ENCODE data around the gene SLC19A1. TPM values are rescaled to one million over a fixed set of nuclear protein-coding genes. Genes with fewer than 3 reads are reported as not detected.
A peak's percentile ranks its signal among the peaks of the same experiment; 100 is the strongest.
"Not testable (repeated sequence)": the region's sequence is repeated elsewhere in the genome, so short reads cannot be mapped to it uniquely, and the experiment has no call there.

Gene SLC19A1
- total and polyA plus RNA-seq, 3 experiments from 2014 or later, result 7.0 to 66.8 (median 55.7) TPM

DNA sequence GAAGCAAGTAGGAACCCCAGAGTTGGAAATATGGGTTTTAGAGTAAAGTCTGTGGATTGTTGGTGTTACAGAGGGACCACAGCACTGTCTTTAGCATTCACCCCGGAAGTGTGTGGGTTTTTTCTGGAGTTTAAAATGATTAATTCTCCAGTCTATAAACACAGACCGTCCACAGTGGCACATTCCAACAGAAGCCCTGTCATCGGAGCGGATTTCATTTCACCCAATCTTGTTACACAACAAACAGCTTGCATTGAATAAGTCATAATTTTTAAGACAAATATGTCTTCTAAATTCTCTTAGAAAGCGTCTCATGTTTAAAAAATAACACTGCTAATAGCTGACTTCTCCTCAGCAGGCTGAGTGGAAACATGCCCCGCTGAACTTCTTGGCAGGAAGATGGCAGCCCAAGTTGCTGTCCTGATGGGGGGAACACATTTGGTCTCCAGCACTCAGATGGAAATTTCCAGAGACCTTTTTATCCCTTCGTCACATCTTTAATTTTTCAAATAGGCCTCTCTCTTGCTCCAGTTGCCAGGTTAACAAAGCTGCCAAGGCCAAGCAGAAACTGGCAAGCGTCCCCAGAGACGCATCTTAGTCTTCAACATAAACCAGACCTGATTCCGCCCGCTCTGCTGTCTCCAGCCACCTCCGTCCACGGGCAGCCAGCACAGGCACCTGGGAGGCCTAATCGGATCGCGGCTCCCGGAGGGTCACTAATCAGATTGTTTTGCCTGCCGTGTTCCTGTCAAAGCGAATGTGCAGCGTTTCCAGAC lies 28.8 kb upstream of the SLC19A1 start:
- no peak for DNase-seq
- no peak overlapping the region for H3K27ac ChIP-seq (ENCODE audit: low read depth, low read length)
- Mint-ChIP-seq H3K27ac (no peak overlapping the region), H3K4me3 (no peak overlapping the region), H3K27me3 (no peaks in the 10 kb centered on the region), H3K36me3 (no peaks in the 10 kb centered on the region), H3K4me1 (peaks cover 0 to 5% (median 3%) of the 10 kb centered on the region in 3 donors), H3K9me3 (no peaks in the 10 kb centered on the region)
- H3K4me1 ChIP-seq (ENCODE audit: insufficient read depth, low read length), result no peaks in the 10 kb centered on the region
- ChIA-PET CTCF (no interaction called here), POLR2A (no interaction called here)
- no peaks in the 10 kb centered on the region for H3K9me3 ChIP-seq (ENCODE audit: low read length)
- H3K4me3 ChIP-seq (ENCODE audit: low read length), result no peak overlapping the region
- H3K36me3 ChIP-seq (ENCODE audit: insufficient read depth, low read length), result no peaks in the 10 kb centered on the region
- H3K27me3 ChIP-seq (ENCODE audit: insufficient read depth, low read length, poor library complexity, severe bottlenecking), result no peaks in the 10 kb centered on the region

DNA sequence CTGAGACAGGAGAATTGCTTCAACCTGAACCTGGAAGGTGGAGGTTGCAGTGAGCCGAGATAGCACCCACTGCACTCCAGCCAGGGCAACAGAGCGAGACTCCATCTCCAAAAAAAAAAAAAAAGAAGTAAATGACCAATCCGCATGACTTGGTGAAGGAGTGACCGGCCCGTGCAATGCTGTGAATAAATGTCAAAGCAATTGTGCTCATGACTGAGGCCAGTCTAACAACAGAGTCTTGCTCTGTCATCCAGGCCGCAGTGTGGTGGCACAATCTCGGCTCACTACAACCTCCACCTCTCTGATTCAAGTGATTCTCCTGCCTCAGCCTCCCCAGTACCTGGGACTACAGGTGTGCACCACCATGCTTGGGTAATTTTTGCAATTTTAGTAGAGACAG lies 27.8 kb upstream of the SLC19A1 start:
- no peaks in the 10 kb centered on the region for H3K36me3 ChIP-seq (ENCODE audit: insufficient read depth, low read length)
- H3K27ac Mint-ChIP-seq, result no peak overlapping the region
- no peak overlapping the region for H3K27ac ChIP-seq (ENCODE audit: low read depth, low read length)
- ChIA-PET POLR2A (no interaction called here), CTCF (no interaction called here)
- H3K4me3 ChIP-seq (ENCODE audit: low read length), result no peak overlapping the region
- DNase-seq, result no peak
- H3K27me3 ChIP-seq (ENCODE audit: insufficient read depth, low read length, poor library complexity, severe bottlenecking), result no peaks in the 10 kb centered on the region
- no peaks in the 10 kb centered on the region for H3K36me3 Mint-ChIP-seq
- no peaks in the 10 kb centered on the region for H3K4me1 ChIP-seq (ENCODE audit: insufficient read depth, low read length)
- no peaks in the 10 kb centered on the region for H3K9me3 ChIP-seq (ENCODE audit: low read length)
- peaks cover 0 to 5% (median 3%) of the 10 kb centered on the region in 3 donors for H3K4me1 Mint-ChIP-seq
- no peaks in the 10 kb centered on the region for H3K9me3 Mint-ChIP-seq
- no peak overlapping the region for H3K4me3 Mint-ChIP-seq
- H3K27me3 Mint-ChIP-seq, result no peaks in the 10 kb centered on the region

DNA sequence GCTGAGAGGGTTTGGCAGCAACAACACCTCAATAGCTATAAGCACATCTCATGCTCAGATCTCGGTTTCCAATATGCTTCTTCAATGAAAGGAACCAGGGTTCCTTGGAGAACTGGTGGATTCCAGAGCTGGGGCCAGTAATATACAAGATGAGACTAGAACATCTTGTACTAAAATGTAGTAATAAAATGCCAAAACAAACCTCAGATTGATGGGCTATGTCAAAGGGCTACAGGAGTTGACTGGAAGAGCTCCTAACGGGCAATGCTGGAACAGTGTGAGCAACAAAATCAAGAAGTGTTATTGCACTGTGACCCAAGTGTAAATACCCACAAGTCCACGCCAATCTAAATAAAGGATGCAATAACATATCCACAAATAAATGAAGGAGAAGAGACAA lies 26.1 kb upstream of the SLC19A1 start:
- Mint-ChIP-seq H3K36me3 (no peaks in the 10 kb centered on the region), H3K4me3 (no peak overlapping the region), H3K27ac (no peak overlapping the region), H3K9me3 (peaks cover 0 to 4% (median under 1%) of the 10 kb centered on the region in 5 donors), H3K27me3 (peaks cover 0 to 8% of the 10 kb centered on the region in 2 donors), H3K4me1 (peaks cover 0 to under 1% (median 0%) of the 10 kb centered on the region in 3 donors)
- Histone ChIP-seq H3K9me3 (ENCODE audit: low read length) (no peaks in the 10 kb centered on the region), H3K4me1 (ENCODE audit: insufficient read depth, low read length) (no peaks in the 10 kb centered on the region), H3K4me3 (ENCODE audit: low read length) (no peak overlapping the region), H3K27ac (ENCODE audit: low read depth, low read length) (no peak overlapping the region), H3K27me3 (ENCODE audit: insufficient read depth, low read length, poor library complexity, severe bottlenecking) (no peaks in the 10 kb centered on the region), H3K36me3 (ENCODE audit: insufficient read depth, low read length) (no peaks in the 10 kb centered on the region)
- POLR2A ChIA-PET, result no interaction called here
- no peak for DNase-seq
- CTCF ChIA-PET, result interaction anchor here (1.4 to 1.6 kb wide), 2 partner anchors 12 to 28 kb away, joined by 3 to 6 read pairs; no protein-coding TSS in a partner anchor

DNA sequence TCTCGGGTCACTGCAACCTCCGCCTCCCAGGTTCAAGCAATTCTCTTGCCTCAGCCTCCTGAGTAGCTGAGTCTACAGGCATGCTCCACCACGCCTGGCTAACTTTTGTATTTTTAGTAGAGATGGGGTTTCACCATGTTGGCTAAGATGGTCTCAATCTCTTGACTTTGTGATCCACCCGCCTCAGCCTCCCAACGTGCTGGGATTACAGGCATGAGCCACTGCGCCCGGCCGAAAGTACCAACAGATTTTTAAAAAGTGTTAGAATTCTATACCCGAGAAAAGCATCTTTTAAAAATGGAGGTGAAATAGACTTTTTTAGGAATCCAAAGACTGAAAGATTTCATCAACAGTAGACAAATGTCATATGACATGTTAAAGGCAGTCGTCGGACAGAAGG lies 21.9 kb upstream of the SLC19A1 start:
- DNase-seq; H3K4me3 ChIP-seq (ENCODE audit: low read length); H3K27me3 ChIP-seq (ENCODE audit: insufficient read depth, low read length, poor library complexity, severe bottlenecking); H3K36me3 ChIP-seq (ENCODE audit: insufficient read depth, low read length); H3K27ac Mint-ChIP-seq; H3K9me3 Mint-ChIP-seq; H3K4me1 Mint-ChIP-seq; H3K4me3 Mint-ChIP-seq; H3K36me3 Mint-ChIP-seq; POLR2A ChIA-PET; H3K4me1 ChIP-seq (ENCODE audit: insufficient read depth, low read length); H3K9me3 ChIP-seq (ENCODE audit: low read length); H3K27ac ChIP-seq (ENCODE audit: low read depth, low read length): not testable (repeated sequence)
- peaks cover 4 to 24% of the 10 kb centered on the region in 2 donors for H3K27me3 Mint-ChIP-seq
- CTCF ChIA-PET, result interaction anchor here (1.5 kb wide), 1 partner anchor 9 kb away, joined by 3 read pairs; no protein-coding TSS in a partner anchor

DNA sequence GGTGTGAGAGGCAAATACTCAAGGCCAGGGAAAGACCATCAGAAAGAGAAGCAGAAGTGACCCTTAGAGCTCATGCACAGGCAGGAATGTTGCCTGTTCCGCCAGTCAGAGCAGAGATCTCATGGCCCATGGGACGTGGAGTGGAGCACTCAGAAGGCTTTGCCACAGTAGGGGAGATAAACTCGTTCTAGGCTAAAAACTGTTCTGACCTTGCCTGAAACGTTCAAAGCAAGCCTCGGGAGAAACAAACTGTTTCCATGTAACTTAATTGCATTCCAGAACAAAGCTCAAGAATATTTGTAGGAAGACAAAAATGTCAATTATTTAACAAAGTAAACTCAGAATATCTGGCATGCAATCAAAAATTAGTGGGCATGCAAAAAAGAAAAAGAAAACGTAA lies 20.7 kb upstream of the SLC19A1 start:
- Mint-ChIP-seq H3K4me3 (no peak overlapping the region), H3K27me3 (peaks cover 4 to 24% of the 10 kb centered on the region in 2 donors), H3K27ac (no peak overlapping the region), H3K36me3 (no peaks in the 10 kb centered on the region), H3K9me3 (peaks cover 0 to 7% (median 6%) of the 10 kb centered on the region in 5 donors), H3K4me1 (no peaks in the 10 kb centered on the region)
- no peaks in the 10 kb centered on the region for H3K9me3 ChIP-seq (ENCODE audit: low read length)
- no peak overlapping the region for H3K27ac ChIP-seq (ENCODE audit: low read depth, low read length)
- no peaks in the 10 kb centered on the region for H3K4me1 ChIP-seq (ENCODE audit: insufficient read depth, low read length)
- ChIA-PET CTCF (interaction anchor here (0.9 to 1.5 kb wide), 2 partner anchors 10 to 35 kb away, joined by 3 read pairs; no protein-coding TSS in a partner anchor), POLR2A (no interaction called here)
- no peak for DNase-seq
- no peaks in the 10 kb centered on the region for H3K36me3 ChIP-seq (ENCODE audit: insufficient read depth, low read length)
- no peaks in the 10 kb centered on the region for H3K27me3 ChIP-seq (ENCODE audit: insufficient read depth, low read length, poor library complexity, severe bottlenecking)
- no peak overlapping the region for H3K4me3 ChIP-seq (ENCODE audit: low read length)

DNA sequence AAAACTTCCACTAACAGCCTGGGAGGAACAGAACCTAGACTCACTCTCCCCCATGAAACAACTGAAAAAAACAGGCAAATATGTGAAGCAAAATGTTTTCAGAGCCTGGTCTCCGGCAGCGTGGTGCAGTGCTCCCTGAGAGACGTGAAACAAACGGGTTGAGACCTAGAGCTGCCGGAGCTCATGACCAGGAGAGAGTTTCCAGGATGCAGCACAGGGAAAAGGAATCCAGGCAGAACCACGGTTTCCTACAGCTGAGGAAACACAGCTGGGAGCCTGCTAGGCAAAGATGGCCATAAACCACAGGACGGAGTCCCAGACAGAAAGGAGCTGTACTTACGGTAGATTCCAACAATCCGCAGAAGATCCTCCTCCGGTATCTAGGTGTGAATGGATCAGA lies 20.2 kb upstream of the SLC19A1 start:
- no peaks in the 10 kb centered on the region for H3K27me3 ChIP-seq (ENCODE audit: insufficient read depth, low read length, poor library complexity, severe bottlenecking)
- ChIA-PET POLR2A (no interaction called here), CTCF (interaction anchor here (0.9 to 1.5 kb wide), 3 partner anchors 11 to 35 kb away, joined by 3 read pairs; no protein-coding TSS in a partner anchor)
- peaks cover 4 to 24% of the 10 kb centered on the region in 2 donors for H3K27me3 Mint-ChIP-seq
- DNase-seq, result no peak
- H3K4me1 Mint-ChIP-seq, result no peaks in the 10 kb centered on the region
- H3K36me3 Mint-ChIP-seq, result no peaks in the 10 kb centered on the region
- peaks cover 0 to 7% (median 6%) of the 10 kb centered on the region in 5 donors for H3K9me3 Mint-ChIP-seq
- no peak overlapping the region for H3K4me3 ChIP-seq (ENCODE audit: low read length)
- H3K27ac ChIP-seq (ENCODE audit: low read depth, low read length), result no peak overlapping the region
- no peak overlapping the region for H3K27ac Mint-ChIP-seq
- H3K36me3 ChIP-seq (ENCODE audit: insufficient read depth, low read length), result no peaks in the 10 kb centered on the region
- H3K9me3 ChIP-seq (ENCODE audit: low read length), result no peaks in the 10 kb centered on the region
- no peak overlapping the region for H3K4me3 Mint-ChIP-seq
- H3K4me1 ChIP-seq (ENCODE audit: insufficient read depth, low read length), result no peaks in the 10 kb centered on the region

DNA sequence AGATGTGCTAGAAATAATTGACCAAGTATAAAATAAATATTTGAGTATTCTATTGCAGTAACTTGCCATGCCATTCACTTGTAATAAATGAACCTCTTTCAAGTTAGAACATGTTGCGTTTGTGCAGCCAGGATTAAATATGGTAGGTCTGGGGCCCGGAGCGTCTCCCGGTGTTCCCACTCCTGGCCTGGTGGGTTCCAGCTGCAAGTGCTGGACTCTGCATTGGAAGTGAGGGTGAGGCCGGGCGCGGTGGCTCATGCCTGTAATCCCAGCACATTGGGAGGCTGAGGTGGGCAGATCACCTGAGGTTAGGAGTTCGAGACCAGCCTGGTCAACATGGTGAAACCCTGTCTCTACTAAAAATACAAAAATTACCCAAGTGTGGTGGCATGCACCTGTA lies 19.0 kb upstream of the SLC19A1 start:
- POLR2A ChIA-PET; H3K36me3 ChIP-seq (ENCODE audit: insufficient read depth, low read length); H3K4me3 Mint-ChIP-seq; H3K27ac ChIP-seq (ENCODE audit: low read depth, low read length); H3K36me3 Mint-ChIP-seq; H3K27me3 ChIP-seq (ENCODE audit: insufficient read depth, low read length, poor library complexity, severe bottlenecking); H3K9me3 Mint-ChIP-seq; H3K27ac Mint-ChIP-seq; H3K4me3 ChIP-seq (ENCODE audit: low read length); H3K4me1 ChIP-seq (ENCODE audit: insufficient read depth, low read length); CTCF ChIA-PET; H3K9me3 ChIP-seq (ENCODE audit: low read length); H3K4me1 Mint-ChIP-seq: not testable (repeated sequence)
- DNase-seq, result peak in 1 of 5 donors; percentile 38
- peaks cover 4 to 24% of the 10 kb centered on the region in 2 donors for H3K27me3 Mint-ChIP-seq

DNA sequence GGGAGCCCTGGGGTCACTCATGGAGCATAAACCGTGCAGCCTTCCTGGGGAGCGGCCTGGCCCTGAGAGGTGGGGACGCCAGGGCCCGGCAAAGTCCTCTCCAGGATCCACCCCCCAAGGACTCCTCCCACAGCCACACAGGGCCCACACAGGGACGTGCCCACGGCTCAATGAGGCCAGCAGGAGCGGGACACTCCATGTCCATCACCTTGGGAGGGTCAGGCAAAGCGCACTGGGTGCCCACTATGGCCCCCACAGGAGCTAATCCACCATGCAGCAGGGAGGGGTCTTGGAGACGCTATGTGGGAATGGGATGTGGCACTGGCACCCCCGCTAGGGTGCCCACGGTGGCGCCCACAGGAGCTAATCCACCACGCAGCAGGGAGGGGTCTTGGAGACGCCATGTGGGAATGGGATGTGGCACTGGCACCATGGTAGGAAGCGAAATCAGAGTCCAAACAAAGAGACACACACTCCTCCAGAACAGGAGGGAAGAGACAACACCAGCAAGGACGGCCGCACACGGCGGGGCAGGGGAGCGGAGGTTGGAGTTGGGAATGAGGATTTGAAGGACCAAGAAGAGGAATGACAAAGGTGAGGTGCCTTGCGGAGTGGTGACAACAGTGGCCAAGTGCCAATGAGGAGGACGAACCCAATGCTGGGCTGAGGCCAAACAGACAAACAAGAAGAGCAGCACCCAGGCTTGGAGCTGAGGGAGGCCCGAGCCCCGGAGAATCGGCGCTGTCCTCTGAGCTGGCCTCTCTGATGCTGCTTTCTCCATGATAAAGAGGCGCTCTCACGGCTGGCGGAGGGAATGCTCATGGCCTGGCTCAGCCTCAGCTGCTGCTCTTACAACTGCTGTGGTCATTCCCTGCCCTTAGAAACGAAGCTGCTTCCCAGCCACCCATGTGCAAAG lies 18.1 kb upstream of the SLC19A1 start:
- Histone ChIP-seq H3K9me3 (ENCODE audit: low read length) (no peaks in the 10 kb centered on the region), H3K27me3 (ENCODE audit: insufficient read depth, low read length, poor library complexity, severe bottlenecking) (no peaks in the 10 kb centered on the region), H3K36me3 (ENCODE audit: insufficient read depth, low read length) (no peaks in the 10 kb centered on the region), H3K27ac (ENCODE audit: low read depth, low read length) (no peak overlapping the region), H3K4me1 (ENCODE audit: insufficient read depth, low read length) (peaks cover 5% of the 10 kb centered on the region), H3K4me3 (ENCODE audit: low read length) (no peak overlapping the region)
- peaks cover 4 to 24% of the 10 kb centered on the region in 2 donors for H3K27me3 Mint-ChIP-seq
- H3K4me1 Mint-ChIP-seq, result peaks cover 0 to 4% (median 0%) of the 10 kb centered on the region in 3 donors
- ChIA-PET CTCF (no interaction called here), POLR2A (no interaction called here)
- DNase-seq, result peak in 1 of 5 donors; percentile 28
- H3K4me3 Mint-ChIP-seq, result no peak overlapping the region
- H3K9me3 Mint-ChIP-seq, result peaks cover 0 to 7% (median 6%) of the 10 kb centered on the region in 5 donors
- H3K27ac Mint-ChIP-seq, result peak overlapping the region in 1 of 8 donors; percentile 67
- no peaks in the 10 kb centered on the region for H3K36me3 Mint-ChIP-seq

All from CD8-positive, alpha-beta memory T cell (primary cell).